Spinal cord (tissue), 10 donors: ENCODE measurements around the gene SPAG16. TPM values are rescaled to one million over a fixed set of nuclear protein-coding genes. Genes with fewer than 3 reads are reported as not detected.
"Not testable (repeated sequence)": the region's sequence is repeated elsewhere in the genome, so short reads cannot be mapped to it uniquely, and the experiment has no call there.

ENCODE experiments used
- DNase-seq, 6 donors: peaks; one replicate each; pipeline versions ENCODE4 v3.0.0 to v3.0.0-alpha.2; 2013 to 2015; ENCODE audit warnings: low spot score in 6 of 6, low read depth in 4 of 6
- H3K27ac ChIP-seq: one replicate; pipeline ENCODE4 v1.5.1; 2013; ENCODE audit warnings: low read depth, low read length, control low read depth
- H3K27me3 ChIP-seq: one replicate; pipeline ENCODE4 v1.6.1; 2013; ENCODE audit warnings: low read length; ENCODE audit not compliant: control insufficient read depth, insufficient read depth
- H3K36me3 ChIP-seq: one replicate; pipeline ENCODE4 v1.6.1; 2013; ENCODE audit warnings: low read length; ENCODE audit not compliant: control insufficient read depth, insufficient read depth
- H3K4me1 ChIP-seq: one replicate; pipeline ENCODE4 v1.6.1; 2013; ENCODE audit warnings: low read length; ENCODE audit not compliant: control insufficient read depth, insufficient read depth
- H3K4me3 ChIP-seq: one replicate; pipeline ENCODE4 v1.5.1; 2013; ENCODE audit warnings: low read depth, low read length, control low read depth
- H3K9me3 ChIP-seq: one replicate; pipeline ENCODE4 v1.6.1; 2013; ENCODE audit warnings: low read length; ENCODE audit not compliant: control insufficient read depth, insufficient read depth
- WGBS: methylation state at CpG from one replicate; pipeline ENCODE4 v1.1.5; 2013; ENCODE audit warnings: missing lambda C conversion rate; ENCODE audit not compliant: insufficient coverage; 5-methylcytosine and 5-hydroxymethylcytosine counted together
- polyA plus RNA-seq, 2 donors: library from polyadenylated mRNA; unstranded; fragments of 120-200 nt; gene quantifications; one replicate each; pipeline ENCODE4 v1.2.1, GENCODE V29; 2013; ENCODE audit not compliant: insufficient read length in 2 of 2
- total RNA-seq, 2 donors: library from RNA; depleted of rRNA in 1 of 2; stranded (reverse); fragments of 120-200 nt in 1 of 2; fragments of >200 nt in 1 of 2; gene quantifications; one replicate each; pipeline versions ENCODE4 v1.2.3 to v1.2.4, GENCODE V29; 2013 to 2014
- donor health status: healthy.

The SPAG16 gene
- total and polyA plus RNA-seq, 4 donors: 47.4 to 86.2 (median 74.2) TPM

GRCh38 chr2:213640738-213641425, 356.6 kb downstream of the SPAG16 start:
- Histone ChIP-seq H3K36me3 (no peaks in the 10 kb centered on the region), H3K27ac (no peak overlapping the region), H3K9me3 (no peaks in the 10 kb centered on the region), H3K4me1 (no peaks in the 10 kb centered on the region), H3K27me3 (no peaks in the 10 kb centered on the region), H3K4me3 (no peak overlapping the region)
- DNase-seq: no peak
- WGBS: 60% methylated on average over 3 of the region's 3 CpGs

GRCh38 chr2:213644926-213645325, 360.7 kb downstream of the SPAG16 start:
- H3K27me3 ChIP-seq: no peaks in the 10 kb centered on the region
- no peak overlapping the region for H3K27ac ChIP-seq
- H3K4me3 ChIP-seq: no peak overlapping the region
- H3K4me1 ChIP-seq: no peaks in the 10 kb centered on the region
- H3K9me3 ChIP-seq: no peaks in the 10 kb centered on the region
- 83% methylated on average over 3 of the region's 4 CpGs for WGBS
- DNase-seq: no peak
- no peaks in the 10 kb centered on the region for H3K36me3 ChIP-seq

- no peak for DNase-seq
- WGBS: no CpG with 5 or more reads among the region's 2 CpGs
Measured at GRCh38 chr2:213649176-213649575, 364.9 kb downstream of the SPAG16 start.

DNA sequence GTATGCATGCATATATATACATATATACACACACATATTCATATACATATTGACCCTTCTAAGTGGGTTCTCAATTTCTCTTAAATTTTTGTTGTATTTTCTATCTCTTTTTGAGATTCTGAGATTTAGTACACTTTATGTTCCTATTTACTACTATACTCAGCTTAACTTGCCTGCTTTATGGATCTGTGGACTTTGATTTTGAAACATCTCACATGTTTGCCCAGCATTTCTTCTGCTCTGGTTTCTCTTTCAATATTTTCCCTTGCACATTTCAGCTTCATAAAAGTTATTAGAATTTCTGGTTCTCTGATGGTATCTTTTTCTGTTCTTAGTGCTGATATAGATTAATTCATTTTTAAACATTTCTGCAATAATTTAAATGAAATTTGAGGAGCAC, 380.6 kb downstream of the SPAG16 start:
- DNase-seq: no peak
- Histone ChIP-seq H3K36me3 (no peaks in the 10 kb centered on the region), H3K4me1 (no peaks in the 10 kb centered on the region), H3K27me3 (no peaks in the 10 kb centered on the region), H3K4me3 (no peak overlapping the region), H3K27ac (no peak overlapping the region), H3K9me3 (peaks cover 6% of the 10 kb centered on the region)

More at GRCh38 chr2:213649176-213649575, 364.9 kb downstream of the SPAG16 start:
- Histone ChIP-seq H3K27me3 (no peaks in the 10 kb centered on the region), H3K36me3 (no peaks in the 10 kb centered on the region), H3K27ac (no peak overlapping the region), H3K4me3 (no peak overlapping the region), H3K4me1 (no peaks in the 10 kb centered on the region), H3K9me3 (no peaks in the 10 kb centered on the region)

- H3K27ac ChIP-seq: no peak overlapping the region
- H3K4me3 ChIP-seq: no peak overlapping the region
- DNase-seq: no peak
- no CpG with 5 or more reads among the region's 4 CpGs for WGBS
- H3K9me3 ChIP-seq: no peaks in the 10 kb centered on the region
- H3K4me1 ChIP-seq: no peaks in the 10 kb centered on the region
- H3K27me3 ChIP-seq: no peaks in the 10 kb centered on the region
- no peaks in the 10 kb centered on the region for H3K36me3 ChIP-seq
Measured at GRCh38 chr2:213669657-213670056, 385.4 kb downstream of the SPAG16 start.

GRCh38 chr2:213678437-213679218, 394.4 kb downstream of the SPAG16 start:
- Histone ChIP-seq H3K4me1 (no peaks in the 10 kb centered on the region), H3K9me3 (no peaks in the 10 kb centered on the region), H3K27ac (no peak overlapping the region), H3K36me3 (no peaks in the 10 kb centered on the region), H3K27me3 (no peaks in the 10 kb centered on the region), H3K4me3 (no peak overlapping the region)
- DNase-seq: no peak
- WGBS: 100% methylated on average over 2 of the region's 6 CpGs

DNA sequence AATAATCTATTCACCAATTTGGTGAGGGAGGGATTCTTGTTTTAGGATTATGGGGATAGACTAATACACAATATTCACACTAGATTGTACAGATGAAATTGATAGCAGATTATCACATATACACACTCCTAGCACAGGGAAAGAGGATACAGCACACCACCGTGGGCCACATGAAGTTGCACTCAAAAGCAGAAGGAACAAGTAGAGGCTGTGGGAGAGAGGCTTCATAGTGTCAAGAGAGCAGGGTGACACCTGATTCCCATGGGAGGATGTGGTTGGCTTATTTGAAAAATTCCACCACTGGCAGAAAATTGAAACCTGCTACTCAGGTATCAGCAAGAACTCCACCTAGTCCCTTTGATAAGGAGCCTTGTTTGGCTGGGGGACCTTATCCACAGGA, 395.6 kb downstream of the SPAG16 start:
- no peak for DNase-seq
- Histone ChIP-seq H3K27me3 (no peaks in the 10 kb centered on the region), H3K9me3 (no peaks in the 10 kb centered on the region), H3K4me1 (no peaks in the 10 kb centered on the region), H3K36me3 (no peaks in the 10 kb centered on the region), H3K4me3 (no peak overlapping the region), H3K27ac (no peak overlapping the region)
- WGBS: 83% methylated on average over 1 of the region's 1 CpG

- Histone ChIP-seq H3K9me3 (no peaks in the 10 kb centered on the region), H3K4me1 (no peaks in the 10 kb centered on the region), H3K36me3 (no peaks in the 10 kb centered on the region), H3K27ac (no peak overlapping the region), H3K4me3 (no peak overlapping the region), H3K27me3 (no peaks in the 10 kb centered on the region)
- no peak for DNase-seq
- WGBS: 88% methylated on average over 2 of the region's 2 CpGs
Measured at GRCh38 chr2:213682276-213682675, 398.0 kb downstream of the SPAG16 start.

- Histone ChIP-seq H3K36me3 (no peaks in the 10 kb centered on the region), H3K4me3 (no peak overlapping the region), H3K27me3 (no peaks in the 10 kb centered on the region), H3K4me1 (no peaks in the 10 kb centered on the region), H3K9me3 (no peaks in the 10 kb centered on the region), H3K27ac (no peak overlapping the region)
- no peak for DNase-seq
Measured at GRCh38 chr2:213688133-213688532, 403.9 kb downstream of the SPAG16 start.

- not testable (repeated sequence) for H3K36me3 ChIP-seq
Measured at GRCh38 chr2:213688825-213689224, 404.6 kb downstream of the SPAG16 start.

More at GRCh38 chr2:213688825-213689224, 404.6 kb downstream of the SPAG16 start:
- not testable (repeated sequence) for H3K4me3 ChIP-seq, DNase-seq, H3K27ac ChIP-seq, H3K4me1 ChIP-seq, H3K27me3 ChIP-seq, H3K9me3 ChIP-seq
- no CpG with 5 or more reads among the region's 3 CpGs for WGBS
